BLaER1 treated with 17β-estradiol and CSF1 and Interleukin-3, amounts not matched to agents 10 nM and 100 nM (cell line): ENCODE measurements around the gene PIK3R3.

ENCODE experiments used
- H3K27ac ChIP-seq, 11 experiments: shearing (Covaris generic); formaldehyde crosslinking; 2 replicates each; pipeline ENCODE4 v1.8.1; 2022
- H3K27me3 ChIP-seq, 11 experiments: shearing (Covaris generic); formaldehyde crosslinking; 2 replicates each; pipeline ENCODE4 v1.8.1; 2022
- H3K36me3 ChIP-seq, 11 experiments: shearing (Covaris generic); formaldehyde crosslinking; 2 replicates each; pipeline ENCODE4 v1.8.1; 2022
- H3K4me1 ChIP-seq, 10 experiments: shearing (Covaris generic); formaldehyde crosslinking; 2 replicates each; pipeline ENCODE4 v1.8.1; 2022
- H3K4me2 ChIP-seq, 11 experiments: shearing (Covaris generic); formaldehyde crosslinking; 2 replicates each; pipeline ENCODE4 v1.8.1; 2022
- H3K4me3 ChIP-seq, 10 experiments: shearing (Covaris generic); formaldehyde crosslinking; 2 replicates each; pipeline ENCODE4 v1.8.1; 2022
- H3K9ac ChIP-seq, 11 experiments: shearing (Covaris generic); formaldehyde crosslinking; 2 replicates each; pipeline ENCODE4 v1.8.1; 2022
- H3K9me3 ChIP-seq, 11 experiments: shearing (Covaris generic); formaldehyde crosslinking; replicated peaks in 1 of 11; 2 replicates each; pipeline ENCODE4 v1.8.1; 2022
- H4K20me1 ChIP-seq, 11 experiments: shearing (Covaris generic); formaldehyde crosslinking; 2 replicates each; pipeline ENCODE4 v1.8.1; 2022
- Cebpa-rat ChIP-seq, 11 experiments: shearing (Covaris generic); IDR thresholded peaks; 2 replicates each; pipeline ENCODE4 v1.8.1; 2022

Gene PIK3R3

GRCh38 chr1:45994423-45994822 is 138.0 kb downstream of the PIK3R3 start:
- H3K27me3 ChIP-seq = no peaks in the 10 kb centered on the region
- H3K4me3 ChIP-seq = no peak overlapping the region
- no peak overlapping the region for H3K9ac ChIP-seq
- no peak overlapping the region for H3K27ac ChIP-seq
- peaks cover under 1 to 28% (median 10%) of the 10 kb centered on the region in 11 experiments; a peak in 17 of 22 replicates for H3K36me3 ChIP-seq
- peaks cover 0 to 7% (median 0%) of the 10 kb centered on the region in 10 experiments; a peak in 7 of 20 replicates for H3K4me1 ChIP-seq
- no peak for TF ChIP-seq Cebpa-rat (IDR thresholded peaks at IDR 0.05)
- H3K4me2 ChIP-seq = no peak overlapping the region
- no peaks in the 10 kb centered on the region for H4K20me1 ChIP-seq
- H3K9me3 ChIP-seq = peaks cover 0 to 19% (median 12%) of the 10 kb centered on the region in 11 experiments; a peak in 14 of 22 replicates
